CD4-positive, CD25-positive, alpha-beta regulatory T cell (primary cell): ENCODE measurements around the gene OR56A1. TPM values are rescaled to one million over a fixed set of nuclear protein-coding genes. Genes with fewer than 3 reads are reported as not detected.
"Not testable (repeated sequence)": the region's sequence is repeated elsewhere in the genome, so short reads cannot be mapped to it uniquely, and the experiment has no call there.

Source experiments
- ATAC-seq, 2 donors: fragments of 150-1000 bp; cut with Tn5 transposase; one replicate each; pipeline ENCODE4 v1.10.0; 2021; ENCODE audit warnings: low read depth in 2 of 2, moderate number of reproducible peaks in 2 of 2, moderate library complexity in 1 of 2
- DNase-seq, 3 donors: peaks; one replicate each; pipeline versions ENCODE4 v3.0.0 to v3.0.0-alpha.2; 2012 to 2022; ENCODE audit warnings: mixed read lengths in 1 of 3
- H3K27ac ChIP-seq: one replicate; pipeline ENCODE4 v1.7.0; 2013; ENCODE audit warnings: mild to moderate bottlenecking, low read length; ENCODE audit not compliant: insufficient read depth, poor library complexity, severe bottlenecking
- H3K27me3 ChIP-seq: one replicate; pipeline ENCODE4 v1.7.0; 2013; ENCODE audit warnings: low read length; ENCODE audit not compliant: control insufficient read depth, insufficient read depth
- H3K36me3 ChIP-seq: one replicate; pipeline ENCODE4 v1.7.0; 2013; ENCODE audit warnings: mild to moderate bottlenecking, low read length, moderate library complexity; ENCODE audit not compliant: control insufficient read depth, insufficient read depth
- H3K4me1 ChIP-seq: 2 replicates; pipeline ENCODE4 v1.7.0; 2013; ENCODE audit warnings: mild to moderate bottlenecking, low read length; ENCODE audit not compliant: insufficient read depth, control insufficient read depth, poor library complexity, severe bottlenecking
- H3K4me3 ChIP-seq: one replicate; pipeline ENCODE4 v1.7.0; 2013; ENCODE audit warnings: low read depth, mild to moderate bottlenecking, low read length, moderate library complexity
- H3K9me3 ChIP-seq, 2 experiments: 1 replicate in 1 of 2; 2 replicates in 1 of 2; pipeline ENCODE4 v1.7.0; 2013; ENCODE audit warnings: low read length in 2 of 2, mild to moderate bottlenecking in 1 of 2, moderate library complexity in 1 of 2; ENCODE audit not compliant: control insufficient read depth in 2 of 2
- H3K27ac Mint-ChIP-seq, 3 donors: one replicate each; pipeline ENCODE4 v1.8.0; 2020 to 2022; ENCODE audit warnings: mild to moderate bottlenecking in 3 of 3, mixed read lengths in 3 of 3, moderate library complexity in 2 of 3
- H3K27me3 Mint-ChIP-seq: one replicate; pipeline ENCODE4 v1.8.0; 2022; ENCODE audit warnings: mild to moderate bottlenecking, mixed read lengths
- H3K36me3 Mint-ChIP-seq: one replicate; pipeline ENCODE4 v1.8.0; 2020; ENCODE audit warnings: mixed read lengths
- H3K4me1 Mint-ChIP-seq, 4 donors: one replicate each; pipeline ENCODE4 v1.8.0; 2020 to 2022; ENCODE audit warnings: mixed read lengths in 4 of 4, mild to moderate bottlenecking in 1 of 4
- H3K4me3 Mint-ChIP-seq, 4 donors: one replicate each; pipeline ENCODE4 v1.8.0; 2020 to 2022; ENCODE audit warnings: mild to moderate bottlenecking in 4 of 4, mixed read lengths in 4 of 4, moderate library complexity in 3 of 4
- H3K9me3 Mint-ChIP-seq, 7 donors: one replicate each; pipeline ENCODE4 v1.8.0; 2020 to 2022; ENCODE audit warnings: mixed read lengths in 7 of 7, mild to moderate bottlenecking in 3 of 7, moderate library complexity in 2 of 7
- polyA plus RNA-seq, 4 donors: library from polyadenylated mRNA; unstranded; fragments of 300-500 nt; fragmentation: Illumina TruSeq; gene quantifications; one replicate each; pipeline ENCODE4 v1.2.3, GENCODE V29; 2021
- total RNA-seq: library from RNA; stranded (reverse); gene quantifications from one replicate; pipeline ENCODE4 v1.2.3, GENCODE V29; 2022

The OR56A1 gene
- not detected for total RNA-seq
- not detected for polyA plus RNA-seq

- Mint-ChIP-seq H3K4me3 (no peak within 1 kb of the TSS), H3K27ac (no peak within 1 kb of the TSS), H3K4me1 (no peaks in the 10 kb centered on the region), H3K36me3 (no peaks in the 10 kb centered on the region), H3K9me3 (no peaks in the 10 kb centered on the region), H3K27me3 (peaks cover 6% of the 10 kb centered on the region)
- DNase-seq (no peak), ATAC-seq (no peak)
- no peak within 1 kb of the TSS for H3K27ac ChIP-seq
- H3K27me3 ChIP-seq = peaks cover 15% of the 10 kb centered on the region
- no peaks in the 10 kb centered on the region for H3K4me1 ChIP-seq
- no peaks in the 10 kb centered on the region for H3K9me3 ChIP-seq
- H3K4me3 ChIP-seq = no peak within 1 kb of the TSS
- no peaks in the 10 kb centered on the region for H3K36me3 ChIP-seq
Observed at GRCh38 chr11:6030708-6031405, at the start of gene OR56A1. Gene OR56A1 (minus strand): TSS chr11:6030758. CDS start chr11:6027692, 3,066 bp downstream.

GRCh38 chr11:6079463-6079862 is 48.9 kb upstream of the OR56A1 start:
- Mint-ChIP-seq H3K27me3 (peaks cover 5% of the 10 kb centered on the region), H3K27ac (no peak overlapping the region), H3K9me3 (peaks cover 0 to 30% (median 7%) of the 10 kb centered on the region in 7 donors), H3K36me3 (no peaks in the 10 kb centered on the region), H3K4me1 (no peaks in the 10 kb centered on the region), H3K4me3 (no peak overlapping the region)
- Histone ChIP-seq H3K4me3 (no peak overlapping the region), H3K27ac (no peak overlapping the region), H3K36me3 (no peaks in the 10 kb centered on the region), H3K27me3 (no peaks in the 10 kb centered on the region), H3K4me1 (no peaks in the 10 kb centered on the region), H3K9me3 (peaks cover 0 to 4% of the 10 kb centered on the region in 2 experiments)
- no peak for DNase-seq
- no peak for ATAC-seq

- no peak for DNase-seq
- no peak overlapping the region for H3K27ac ChIP-seq
- H3K9me3 ChIP-seq = peaks cover 0 to 4% of the 10 kb centered on the region in 2 experiments
- no peaks in the 10 kb centered on the region for H3K36me3 ChIP-seq
- ATAC-seq = no peak
- no peak overlapping the region for H3K27ac Mint-ChIP-seq
- H3K9me3 Mint-ChIP-seq = peaks cover 0 to 20% (median 7%) of the 10 kb centered on the region in 7 donors
- no peaks in the 10 kb centered on the region for H3K4me1 Mint-ChIP-seq
- H3K27me3 ChIP-seq = no peaks in the 10 kb centered on the region
- peaks cover 5% of the 10 kb centered on the region for H3K27me3 Mint-ChIP-seq
- no peak overlapping the region for H3K4me3 ChIP-seq
- H3K36me3 Mint-ChIP-seq = no peaks in the 10 kb centered on the region
- H3K4me3 Mint-ChIP-seq = no peak overlapping the region
- no peaks in the 10 kb centered on the region for H3K4me1 ChIP-seq
Observed at GRCh38 chr11:6077723-6078122, 47.2 kb upstream of the OR56A1 start.

GRCh38 chr11:6076443-6076842 is 45.9 kb upstream of the OR56A1 start:
- H3K36me3 Mint-ChIP-seq, H3K27me3 ChIP-seq, DNase-seq, H3K27me3 Mint-ChIP-seq, H3K4me3 ChIP-seq, H3K36me3 ChIP-seq, H3K4me1 Mint-ChIP-seq, H3K4me3 Mint-ChIP-seq, H3K27ac ChIP-seq, H3K27ac Mint-ChIP-seq, H3K9me3 ChIP-seq, ATAC-seq, H3K4me1 ChIP-seq: not testable (repeated sequence)
- peaks cover 0 to 19% (median 7%) of the 10 kb centered on the region in 7 donors for H3K9me3 Mint-ChIP-seq

DNA sequence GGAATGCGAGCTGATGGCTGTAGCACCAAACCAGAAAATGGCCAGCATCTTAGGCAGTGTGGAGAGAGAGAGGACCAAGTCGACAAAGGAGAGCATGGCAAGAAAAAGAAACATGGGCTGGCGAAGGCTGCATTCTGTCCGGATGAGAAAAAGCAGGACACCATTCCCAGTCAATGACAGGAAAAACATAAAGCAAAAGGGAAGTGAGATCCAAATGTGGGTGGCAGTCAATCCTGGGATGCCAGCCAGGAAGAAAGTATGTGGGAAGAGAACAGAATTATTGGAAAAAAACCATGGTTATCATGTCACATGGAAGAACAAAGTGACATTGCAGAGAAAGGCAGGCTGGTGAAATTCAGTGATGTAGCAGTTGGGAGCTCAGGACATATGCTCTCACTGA is 36.9 kb upstream of the OR56A1 start:
- no peaks in the 10 kb centered on the region for H3K36me3 Mint-ChIP-seq
- no peaks in the 10 kb centered on the region for H3K27me3 Mint-ChIP-seq
- H3K4me3 ChIP-seq = no peak overlapping the region
- H3K9me3 ChIP-seq = no peaks in the 10 kb centered on the region
- H3K4me1 Mint-ChIP-seq = no peaks in the 10 kb centered on the region
- no peaks in the 10 kb centered on the region for H3K4me1 ChIP-seq
- H3K27ac ChIP-seq = no peak overlapping the region
- H3K9me3 Mint-ChIP-seq = peaks cover 0 to 4% (median 0%) of the 10 kb centered on the region in 7 donors
- DNase-seq = no peak
- no peaks in the 10 kb centered on the region for H3K36me3 ChIP-seq
- H3K4me3 Mint-ChIP-seq = no peak overlapping the region
- H3K27ac Mint-ChIP-seq = no peak overlapping the region
- no peak for ATAC-seq
- H3K27me3 ChIP-seq = no peaks in the 10 kb centered on the region

GRCh38 chr11:6062691-6063358 is 32.3 kb upstream of the OR56A1 start:
- H3K4me1 Mint-ChIP-seq = no peaks in the 10 kb centered on the region
- no peaks in the 10 kb centered on the region for H3K36me3 Mint-ChIP-seq
- no peak for ATAC-seq
- no peaks in the 10 kb centered on the region for H3K27me3 ChIP-seq
- no peak overlapping the region for H3K27ac ChIP-seq
- H3K4me1 ChIP-seq = no peaks in the 10 kb centered on the region
- no peak overlapping the region for H3K4me3 Mint-ChIP-seq
- peaks cover 0 to 2% (median 0%) of the 10 kb centered on the region in 7 donors for H3K9me3 Mint-ChIP-seq
- no peak overlapping the region for H3K4me3 ChIP-seq
- no peak for DNase-seq
- H3K36me3 ChIP-seq = no peaks in the 10 kb centered on the region
- H3K27ac Mint-ChIP-seq = no peak overlapping the region
- H3K27me3 Mint-ChIP-seq = peaks cover 10% of the 10 kb centered on the region
- H3K9me3 ChIP-seq = no peaks in the 10 kb centered on the region

DNA sequence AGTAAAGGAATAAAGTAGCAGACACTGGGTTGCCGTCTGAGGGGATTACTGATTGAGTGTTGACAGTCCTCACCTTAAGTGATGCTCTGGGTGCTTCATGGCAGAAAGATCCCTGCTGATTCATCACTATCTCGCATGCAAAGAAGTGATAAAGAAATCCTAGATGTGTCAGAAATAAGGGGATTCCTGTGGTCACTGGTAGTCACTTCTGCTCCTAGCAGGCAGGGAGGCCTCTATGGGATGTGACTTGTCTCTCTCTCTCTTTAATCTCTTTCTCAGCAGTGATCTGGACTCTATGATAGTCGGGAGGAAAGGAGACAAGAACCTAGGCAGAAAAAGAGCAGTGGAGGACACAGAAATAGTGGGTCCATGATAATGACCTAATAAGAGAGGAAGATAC is 30.9 kb upstream of the OR56A1 start:
- no peak overlapping the region for H3K27ac ChIP-seq
- no peaks in the 10 kb centered on the region for H3K36me3 Mint-ChIP-seq
- H3K36me3 ChIP-seq = no peaks in the 10 kb centered on the region
- H3K27me3 Mint-ChIP-seq = peaks cover 10% of the 10 kb centered on the region
- no peaks in the 10 kb centered on the region for H3K4me1 Mint-ChIP-seq
- H3K9me3 ChIP-seq = no peaks in the 10 kb centered on the region
- H3K9me3 Mint-ChIP-seq = peaks cover 0 to 2% (median 0%) of the 10 kb centered on the region in 7 donors
- no peak overlapping the region for H3K27ac Mint-ChIP-seq
- no peaks in the 10 kb centered on the region for H3K27me3 ChIP-seq
- no peak overlapping the region for H3K4me3 Mint-ChIP-seq
- DNase-seq (no peak), ATAC-seq (no peak)
- H3K4me1 ChIP-seq = no peaks in the 10 kb centered on the region
- no peak overlapping the region for H3K4me3 ChIP-seq

GRCh38 chr11:6057452-6057851 is 26.9 kb upstream of the OR56A1 start:
- ATAC-seq = no peak
- Histone ChIP-seq H3K4me3 (no peak overlapping the region), H3K4me1 (no peaks in the 10 kb centered on the region), H3K9me3 (no peaks in the 10 kb centered on the region), H3K27me3 (peaks cover 2% of the 10 kb centered on the region), H3K27ac (no peak overlapping the region), H3K36me3 (no peaks in the 10 kb centered on the region)
- H3K4me3 Mint-ChIP-seq = no peak overlapping the region
- H3K27me3 Mint-ChIP-seq = peaks cover 11% of the 10 kb centered on the region
- H3K9me3 Mint-ChIP-seq = peaks cover 0 to 1% (median 0%) of the 10 kb centered on the region in 7 donors
- H3K27ac Mint-ChIP-seq = no peak overlapping the region
- no peaks in the 10 kb centered on the region for H3K4me1 Mint-ChIP-seq
- no peaks in the 10 kb centered on the region for H3K36me3 Mint-ChIP-seq
- DNase-seq = no peak
